Uterus (tissue), 2 donors: Measurements from ENCODE around the gene DACT1.

Source experiments
- CTCF ChIP-seq, 4 experiments: fragments of 200-600 bp in 2 of 4; fragments of 450-650 bp in 2 of 4; sonication (generic) in 2 of 4; IDR thresholded peaks; one replicate each; pipeline ENCODE4 v1.5.1; 2016 to 2019; ENCODE audit warnings: antibody characterized with exemption in 4 of 4, mild to moderate bottlenecking in 2 of 4, moderate library complexity in 1 of 4
- POLR2A ChIP-seq, 2 donors: fragments of 450-650 bp; IDR thresholded peaks; one replicate each; pipeline ENCODE4 v1.6.1; 2016; ENCODE audit warnings: antibody characterized with exemption in 2 of 2, mild to moderate bottlenecking in 1 of 2, moderate library complexity in 1 of 2

GRCh38 chr14:58643366-58643765, 5.6 kb downstream of the DACT1 start:
- no peak for TF ChIP-seq CTCF (IDR thresholded peaks at IDR 0.05)
- no peak for TF ChIP-seq POLR2A (IDR thresholded peaks at IDR 0.05)
